Sigmoid colon (tissue), 4 donors: ENCODE data around the gene SLX4.

ENCODE experiments used
- EP300 ChIP-seq, 4 donors: sonication (generic); formaldehyde crosslinking; IDR thresholded peaks; one replicate each; pipeline ENCODE4 v1.6.1; 2017; ENCODE audit warnings: antibody characterized with exemption in 4 of 4
- POLR2A ChIP-seq, 2 donors: fragments of 450-650 bp; IDR thresholded peaks; one replicate each; pipeline ENCODE4 v1.6.1; 2016; ENCODE audit warnings: antibody characterized with exemption in 2 of 2, mild to moderate bottlenecking in 2 of 2, moderate library complexity in 2 of 2
- POLR2AphosphoS5 ChIP-seq, 4 donors: sonication (generic); formaldehyde crosslinking; IDR thresholded peaks; one replicate each; pipeline ENCODE4 v1.6.1; 2017; ENCODE audit warnings: antibody characterized with exemption in 4 of 4
- TF ChIP-seq, protein P1 (sequence below), 4 experiments: fragments of 450-650 bp in 3 of 4; fragments of 200-600 bp in 1 of 4; IDR thresholded peaks; one replicate each; pipeline ENCODE4 v1.5.1; 2016 to 2019; ENCODE audit warnings: antibody characterized with exemption in 4 of 4, mild to moderate bottlenecking in 3 of 4, moderate library complexity in 2 of 4

DNA sequence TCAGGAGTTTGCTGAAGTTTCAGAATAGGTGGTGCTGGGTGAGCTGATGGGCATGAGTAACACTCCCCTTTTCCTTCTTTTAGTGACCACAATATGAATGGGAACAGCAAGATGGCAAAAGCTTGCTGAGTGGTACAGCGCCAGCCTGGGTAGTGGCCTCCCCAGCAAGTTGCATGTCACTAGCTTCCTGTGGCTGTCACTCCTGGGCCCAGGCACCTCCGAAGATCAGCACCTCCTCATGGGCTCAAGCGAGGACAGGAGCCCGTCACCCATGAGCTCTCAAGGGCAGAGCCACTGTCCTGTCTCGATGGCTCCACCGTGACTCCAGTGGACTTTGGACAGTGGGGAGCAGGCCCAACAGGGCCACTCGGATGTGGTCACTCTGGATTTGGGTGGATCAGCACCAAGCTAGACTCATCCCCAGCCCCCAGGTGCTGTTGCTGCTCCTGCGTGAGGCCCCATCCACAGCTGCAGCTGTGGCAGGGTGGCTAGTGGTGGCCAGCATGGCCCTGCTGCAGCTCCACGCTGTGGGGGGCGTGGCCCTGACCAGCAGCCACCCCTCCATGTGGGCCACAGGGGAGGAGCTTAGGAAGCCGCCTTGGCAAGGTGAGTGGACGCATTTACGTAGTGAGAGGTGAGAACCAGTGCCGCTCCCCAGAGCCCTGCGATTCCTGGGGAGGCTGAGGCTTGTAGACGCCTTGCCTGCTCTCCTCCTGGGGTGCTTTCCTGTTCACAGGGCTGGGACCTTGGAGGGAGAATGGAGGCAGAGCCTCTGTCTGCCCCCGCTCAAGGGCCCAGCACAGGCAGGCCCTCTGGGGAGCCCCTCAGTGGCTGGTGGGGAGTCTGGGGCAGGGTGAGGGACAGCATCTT lies 29.5 kb upstream of the SLX4 start:
- TF ChIP-seq, protein P1, sequence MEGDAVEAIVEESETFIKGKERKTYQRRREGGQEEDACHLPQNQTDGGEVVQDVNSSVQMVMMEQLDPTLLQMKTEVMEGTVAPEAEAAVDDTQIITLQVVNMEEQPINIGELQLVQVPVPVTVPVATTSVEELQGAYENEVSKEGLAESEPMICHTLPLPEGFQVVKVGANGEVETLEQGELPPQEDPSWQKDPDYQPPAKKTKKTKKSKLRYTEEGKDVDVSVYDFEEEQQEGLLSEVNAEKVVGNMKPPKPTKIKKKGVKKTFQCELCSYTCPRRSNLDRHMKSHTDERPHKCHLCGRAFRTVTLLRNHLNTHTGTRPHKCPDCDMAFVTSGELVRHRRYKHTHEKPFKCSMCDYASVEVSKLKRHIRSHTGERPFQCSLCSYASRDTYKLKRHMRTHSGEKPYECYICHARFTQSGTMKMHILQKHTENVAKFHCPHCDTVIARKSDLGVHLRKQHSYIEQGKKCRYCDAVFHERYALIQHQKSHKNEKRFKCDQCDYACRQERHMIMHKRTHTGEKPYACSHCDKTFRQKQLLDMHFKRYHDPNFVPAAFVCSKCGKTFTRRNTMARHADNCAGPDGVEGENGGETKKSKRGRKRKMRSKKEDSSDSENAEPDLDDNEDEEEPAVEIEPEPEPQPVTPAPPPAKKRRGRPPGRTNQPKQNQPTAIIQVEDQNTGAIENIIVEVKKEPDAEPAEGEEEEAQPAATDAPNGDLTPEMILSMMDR (IDR thresholded peaks at IDR 0.05) = no peak
- no peak for TF ChIP-seq POLR2A (IDR thresholded peaks at IDR 0.05)
- TF ChIP-seq EP300 (IDR thresholded peaks at IDR 0.05) = no peak
- TF ChIP-seq POLR2AphosphoS5 (IDR thresholded peaks at IDR 0.05) = no peak
